Choroid plexus epithelial cell (primary cell): Measurements from ENCODE around the gene CARF.
"Not testable (repeated sequence)": the region's sequence is repeated elsewhere in the genome, so short reads cannot be mapped to it uniquely, and the experiment has no call there.

Experiments
- DNase-seq: peaks from one replicate; pipeline ENCODE4 v3.0.0-alpha.2; 2010; ENCODE audit warnings: low read depth
- H3K4me3 ChIP-seq: 2 replicates; pipeline ENCODE4 v1.5.1; 2011; ENCODE audit warnings: low read depth, mild to moderate bottlenecking, control low read depth, low read length, moderate library complexity
- CTCF ChIP-seq: conservative IDR thresholded peaks from 2 replicates; pipeline ENCODE4 v1.5.1; 2011; ENCODE audit warnings: low read depth, mild to moderate bottlenecking, control low read depth, inconsistent platforms, low read length, moderate library complexity

The CARF gene

GRCh38 chr2:202965810-202966460 is 53.9 kb downstream of the CARF start:
- no peak for TF ChIP-seq CTCF
- peak; percentile 90 for DNase-seq
- H3K4me3 ChIP-seq = no peak overlapping the region

GRCh38 chr2:202969404-202969803 is 57.3 kb downstream of the CARF start:
- not testable (repeated sequence) for DNase-seq, H3K4me3 ChIP-seq

GRCh38 chr2:202976809-202977208 is 64.7 kb downstream of the CARF start:
- H3K4me3 ChIP-seq = no peak overlapping the region
- no peak for DNase-seq
- TF ChIP-seq CTCF = no peak

GRCh38 chr2:202982779-202983491 is 70.9 kb downstream of the CARF start:
- no peak for DNase-seq
- no peak for TF ChIP-seq CTCF
- no peak overlapping the region for H3K4me3 ChIP-seq

- no peak for DNase-seq
- TF ChIP-seq CTCF = no peak
- no peak overlapping the region for H3K4me3 ChIP-seq
These were observed 77.7 kb downstream of the CARF start for GRCh38 chr2:202989749-202990148.

- DNase-seq = no peak
- H3K4me3 ChIP-seq = no peak overlapping the region
- TF ChIP-seq CTCF = no peak
These were observed 78.4 kb downstream of the CARF start for GRCh38 chr2:202990501-202990900.

GRCh38 chr2:202997113-202997512 is 85.0 kb downstream of the CARF start:
- peak; percentile 71 for DNase-seq
- not testable (repeated sequence) for H3K4me3 ChIP-seq
